GM19238 (cell line): Measurements from ENCODE around the gene KSR1.

Experiments used
- DNase-seq: peaks from one replicate; pipeline ENCODE4 v3.0.0; 2011; ENCODE audit warnings: low spot score; ENCODE audit not compliant: insufficient read length

The KSR1 gene

GRCh38 chr17:27473190-27473747 lies 17.0 kb downstream of the KSR1 start:
- DNase-seq, result no peak

GRCh38 chr17:27473748-27474609 lies 17.7 kb downstream of the KSR1 start:
- DNase-seq, result no peak

- no peak for DNase-seq
These were observed 18.9 kb downstream of the KSR1 start for GRCh38 chr17:27475070-27475673.

GRCh38 chr17:27475981-27476895 lies 20.0 kb downstream of the KSR1 start:
- no peak for DNase-seq

GRCh38 chr17:27477050-27477888 lies 21.0 kb downstream of the KSR1 start:
- no peak for DNase-seq

- no peak for DNase-seq
These were observed 21.9 kb downstream of the KSR1 start for GRCh38 chr17:27477971-27478684.

GRCh38 chr17:27478901-27479538 lies 22.8 kb downstream of the KSR1 start:
- no peak for DNase-seq

GRCh38 chr17:27479838-27480237 lies 23.6 kb downstream of the KSR1 start:
- DNase-seq, result no peak

GRCh38 chr17:27480699-27481098 lies 24.5 kb downstream of the KSR1 start:
- DNase-seq, result no peak

- DNase-seq, result no peak
These were observed 25.1 kb downstream of the KSR1 start for GRCh38 chr17:27481327-27481726.

- no peak for DNase-seq
These were observed 28.9 kb downstream of the KSR1 start for GRCh38 chr17:27485125-27485524.

- DNase-seq, result no peak
These were observed 29.7 kb downstream of the KSR1 start for GRCh38 chr17:27485716-27486495.

- DNase-seq, result no peak
These were observed 30.5 kb downstream of the KSR1 start for GRCh38 chr17:27486741-27487140.

- no peak for DNase-seq
These were observed 32.0 kb downstream of the KSR1 start for GRCh38 chr17:27488231-27488630.

GRCh38 chr17:27489045-27489715 lies 32.9 kb downstream of the KSR1 start:
- DNase-seq, result no peak

- no peak for DNase-seq
These were observed 34.1 kb downstream of the KSR1 start for GRCh38 chr17:27490391-27490790.

- DNase-seq, result no peak
These were observed 35.5 kb downstream of the KSR1 start for GRCh38 chr17:27491713-27492190.

- no peak for DNase-seq
These were observed 36.2 kb downstream of the KSR1 start for GRCh38 chr17:27492470-27492869.
